NCI-H2107 treated with DMSO at 0.1 percent for 48 hours (cell line): ENCODE data around the gene FBLN2.

Source experiments
- DNase-seq: peaks from one replicate; lab custom pipeline; 2025; ENCODE audit not compliant: unreplicated experiment; lab: John Stamatoyannopoulos, UW

Gene FBLN2

GRCh38 chr3:13565581-13566452 is 16.9 kb downstream of the FBLN2 start:
- no peak for DNase-seq

- no peak for DNase-seq
Measured at GRCh38 chr3:13566453-13566748, 17.5 kb downstream of the FBLN2 start.

DNA sequence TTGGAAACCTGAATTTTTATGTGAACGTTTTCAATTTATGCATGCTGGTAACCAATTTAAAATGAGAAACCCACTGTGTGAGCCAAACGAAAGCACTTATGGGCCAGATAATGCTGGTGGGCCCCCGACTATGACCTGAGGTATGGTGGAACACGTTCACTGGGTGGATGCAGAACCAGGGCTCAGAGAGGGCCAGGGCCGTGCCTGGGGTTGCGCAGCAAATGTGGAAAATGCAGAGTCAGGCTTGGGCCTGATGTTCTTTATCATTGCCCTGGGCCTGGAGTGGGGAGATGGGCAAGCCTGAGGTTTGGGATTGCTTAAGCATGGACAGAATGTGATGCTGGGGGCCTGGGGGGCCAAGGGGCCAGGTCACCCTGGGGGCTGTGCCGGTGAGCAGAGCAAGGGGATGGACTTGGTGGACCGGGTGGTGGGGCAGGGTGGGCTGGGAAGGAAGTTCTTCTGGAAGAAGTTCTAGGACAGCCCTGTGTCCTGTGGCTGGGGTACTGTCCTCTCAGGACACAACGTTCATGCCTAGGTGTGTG is 17.9 kb downstream of the FBLN2 start:
- DNase-seq, result no peak

DNA sequence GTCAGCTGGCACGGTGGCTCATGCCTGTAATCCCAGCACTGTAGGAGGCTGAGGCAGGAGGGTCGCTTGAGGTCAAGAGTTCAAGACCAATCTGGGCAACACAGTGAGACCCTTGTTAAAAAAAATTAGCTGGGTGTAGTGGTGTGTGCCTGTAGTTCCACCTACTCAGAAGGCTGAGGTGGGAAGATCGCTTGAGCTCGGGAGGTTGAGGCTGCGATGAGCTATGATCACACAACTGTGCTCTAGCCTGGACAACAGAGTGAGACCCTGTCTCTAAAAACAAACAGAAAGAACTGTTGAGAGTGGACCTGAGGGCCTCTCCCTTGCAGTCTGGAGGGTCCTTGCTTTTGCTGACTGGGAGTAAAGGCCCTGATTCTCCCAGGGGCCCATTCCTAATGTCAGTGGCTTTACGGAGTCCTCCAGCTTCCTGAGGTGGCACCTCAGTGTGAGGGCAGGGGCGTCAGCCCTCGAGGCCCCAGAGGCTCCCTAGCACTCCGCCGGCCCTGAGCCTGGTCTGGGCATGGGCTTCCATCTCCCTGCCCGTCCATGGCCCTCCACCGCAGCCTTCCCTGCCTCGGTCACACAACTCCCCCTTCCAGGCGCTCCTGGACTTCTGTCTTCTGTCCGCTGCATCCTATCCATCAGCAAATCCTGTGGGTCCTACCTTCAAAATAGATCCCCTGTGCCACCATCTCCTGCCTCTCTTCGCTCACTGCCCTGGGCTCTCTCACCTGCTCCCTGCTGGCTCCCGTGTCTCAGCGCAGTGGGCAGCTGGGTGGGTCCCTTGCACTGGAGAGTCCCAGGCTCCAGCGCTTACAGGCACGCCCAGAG is 19.0 kb downstream of the FBLN2 start:
- no peak for DNase-seq

GRCh38 chr3:13568515-13569028 is 19.6 kb downstream of the FBLN2 start:
- DNase-seq, result no peak

DNA sequence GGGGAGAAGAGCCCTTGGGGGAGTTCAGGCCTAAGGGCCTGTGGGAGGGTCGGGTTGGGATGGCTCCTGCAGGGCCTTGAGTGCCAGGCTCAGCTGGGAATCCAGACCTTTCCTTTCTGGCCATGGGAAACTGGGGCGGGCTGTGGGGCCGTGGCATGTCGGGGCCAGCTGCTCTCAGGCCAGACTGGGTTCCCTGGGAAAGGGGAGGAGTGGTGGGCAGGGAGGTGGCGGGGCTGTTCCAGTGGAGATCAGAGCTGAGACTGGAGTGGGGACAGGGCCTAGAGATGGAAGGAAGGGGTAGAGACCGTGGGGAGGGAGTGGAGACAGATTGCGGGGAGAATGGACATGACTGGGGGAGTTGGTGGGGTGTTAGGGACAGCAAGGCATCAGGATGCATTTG is 20.3 kb downstream of the FBLN2 start:
- no peak for DNase-seq

DNA sequence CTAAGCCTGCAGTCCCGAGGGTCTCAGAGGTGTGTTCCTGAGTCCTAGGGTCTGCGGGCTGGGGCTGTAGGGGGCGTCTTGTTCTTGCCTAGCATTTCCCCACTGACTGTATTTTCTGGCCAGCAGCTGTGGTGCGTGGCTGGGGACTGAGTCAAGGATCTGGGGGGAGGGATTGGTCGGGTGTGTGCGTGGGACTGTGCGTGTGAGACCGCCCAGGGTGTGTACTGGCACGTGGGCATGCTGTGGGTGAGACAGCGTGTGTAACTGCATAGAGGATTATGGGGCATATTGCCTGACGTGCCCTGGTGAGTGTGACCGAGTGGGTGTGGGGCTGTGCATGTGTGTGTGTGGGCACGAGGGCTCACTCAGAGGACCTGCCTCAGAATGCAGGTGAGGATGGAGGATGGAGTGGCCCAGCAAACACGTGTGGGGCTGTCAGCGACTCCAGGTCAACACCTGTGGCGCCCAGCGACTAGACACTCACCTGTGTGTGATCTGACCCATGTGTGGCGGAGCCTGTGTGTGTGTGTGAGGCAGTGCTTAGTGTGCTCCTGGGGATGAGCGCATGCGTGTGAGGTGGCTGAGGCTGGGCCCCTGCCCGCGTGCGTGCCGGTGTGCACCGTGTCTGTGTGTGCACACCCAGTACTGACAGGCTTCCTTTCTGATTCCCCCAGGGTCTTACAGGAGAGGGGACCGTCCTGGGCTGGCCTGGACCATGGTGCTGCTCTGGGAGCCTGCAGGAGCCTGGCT is 20.9 kb downstream of the FBLN2 start:
- DNase-seq, result no peak

GRCh38 chr3:13570391-13571194 is 21.7 kb downstream of the FBLN2 start:
- no peak for DNase-seq

GRCh38 chr3:13571264-13571663 is 22.3 kb downstream of the FBLN2 start:
- no peak for DNase-seq

DNA sequence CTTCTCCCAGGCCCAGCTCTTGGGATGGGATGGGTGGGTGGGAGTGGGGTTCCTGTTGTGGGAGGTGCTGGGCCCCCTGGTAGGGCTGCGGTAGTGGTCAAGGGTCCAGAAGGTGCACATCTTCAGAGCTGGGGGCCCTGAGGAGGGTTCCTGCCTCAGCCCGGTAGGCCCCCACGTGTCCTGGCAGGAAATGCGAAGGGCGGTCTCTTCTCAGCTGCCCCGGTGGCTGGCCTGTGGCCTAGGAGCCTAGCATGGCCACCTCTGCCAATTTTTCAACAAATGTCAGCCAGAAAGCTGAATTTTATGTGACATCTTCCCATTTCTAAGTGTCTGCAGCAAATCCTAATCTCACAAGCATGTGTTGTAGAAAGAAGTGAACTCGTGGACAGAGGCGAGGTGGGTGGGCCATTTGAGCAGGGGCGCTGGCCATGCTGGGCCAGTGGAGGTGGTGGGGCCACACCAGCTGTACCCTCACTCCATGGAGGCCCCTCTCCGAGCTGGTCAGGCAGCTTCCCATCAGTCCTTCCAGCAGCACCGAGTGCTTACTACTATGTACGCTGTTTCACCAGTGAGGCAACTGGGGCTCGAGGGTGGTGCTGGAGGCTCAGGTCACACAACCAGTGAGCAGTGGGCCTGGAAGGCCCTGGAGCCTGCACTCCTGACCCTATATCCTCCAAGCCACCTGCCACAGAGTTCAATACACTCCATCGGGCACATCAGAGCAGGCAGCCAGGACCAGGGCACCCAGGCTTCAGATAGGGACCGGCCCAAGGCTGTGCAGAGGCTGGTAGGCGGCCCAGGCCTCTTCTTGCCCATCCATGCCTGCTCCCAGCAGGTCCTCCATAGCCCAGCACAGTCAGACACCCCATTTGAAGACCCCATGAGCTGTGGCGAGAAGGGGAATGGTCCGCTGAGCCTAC is 23.2 kb downstream of the FBLN2 start:
- no peak for DNase-seq

- DNase-seq, result no peak
Measured at GRCh38 chr3:13572926-13573623, 24.1 kb downstream of the FBLN2 start.

DNA sequence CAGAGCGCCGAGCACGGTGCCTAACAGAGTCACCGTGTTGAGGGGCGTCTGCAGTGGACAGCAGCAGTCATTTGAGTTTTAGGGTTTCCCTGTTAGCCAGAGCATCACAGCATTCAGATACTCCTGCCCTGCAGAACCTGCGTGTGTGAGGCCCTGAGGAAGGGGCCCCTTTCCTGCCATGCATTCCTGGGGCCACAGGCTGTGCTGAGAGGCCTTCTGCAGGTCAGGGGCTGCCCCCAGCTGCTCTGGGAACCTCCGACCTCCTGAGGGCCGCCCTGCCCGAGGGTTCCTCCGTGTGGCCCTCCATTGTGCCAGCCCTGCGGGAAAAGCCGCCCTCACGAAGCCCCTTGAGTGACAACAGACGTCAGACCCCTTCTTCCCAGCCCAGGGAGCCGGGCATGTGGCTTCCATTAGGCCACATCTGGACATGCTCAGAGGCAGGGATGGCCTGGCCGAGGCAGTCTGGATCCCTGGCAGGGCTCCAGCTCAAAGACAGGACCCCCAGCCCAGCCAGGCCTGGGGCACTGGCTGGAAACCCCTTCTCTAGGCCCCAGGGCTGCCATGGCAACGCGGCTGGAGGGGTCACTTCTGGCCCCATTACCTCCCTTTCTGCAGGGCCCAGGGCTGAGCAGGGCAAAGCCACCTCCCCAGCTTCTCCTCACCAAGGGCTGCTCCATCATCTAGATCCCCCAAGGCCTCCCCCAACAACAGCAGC is 25.3 kb downstream of the FBLN2 start:
- no peak for DNase-seq

DNA sequence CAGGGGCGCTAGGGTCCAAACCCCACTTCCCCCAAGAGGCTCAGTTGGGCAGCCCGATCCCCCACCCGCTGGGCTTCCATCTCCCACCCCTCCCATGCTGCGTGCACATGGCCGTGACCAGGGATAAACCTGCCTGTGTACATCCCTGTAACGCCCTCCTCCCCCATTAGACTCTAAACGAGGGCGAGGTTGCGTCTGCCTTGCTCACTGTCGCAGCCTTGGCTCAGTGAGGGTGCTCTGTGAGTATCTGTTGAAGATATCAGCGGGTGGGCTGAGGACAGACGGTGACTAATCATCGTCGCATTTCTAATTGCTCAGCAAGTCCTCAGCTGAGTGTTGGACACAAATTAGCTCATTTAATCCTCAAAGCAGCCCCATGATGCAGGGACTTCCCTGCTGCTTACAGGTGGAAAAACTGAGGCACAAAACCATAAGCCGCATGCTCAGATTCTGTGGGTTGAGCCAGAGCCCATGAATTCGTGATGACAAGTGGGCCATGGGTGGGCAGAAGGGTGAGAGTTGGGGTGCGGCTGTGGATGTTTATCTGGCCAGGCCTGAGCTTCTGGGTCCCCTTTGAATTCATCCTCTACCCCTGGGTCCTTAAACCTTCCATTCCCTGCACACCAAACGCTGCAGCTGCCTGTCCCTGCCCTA is 26.0 kb downstream of the FBLN2 start:
- DNase-seq, result no peak

- no peak for DNase-seq
Measured at GRCh38 chr3:13575459-13576061, 26.6 kb downstream of the FBLN2 start.

DNA sequence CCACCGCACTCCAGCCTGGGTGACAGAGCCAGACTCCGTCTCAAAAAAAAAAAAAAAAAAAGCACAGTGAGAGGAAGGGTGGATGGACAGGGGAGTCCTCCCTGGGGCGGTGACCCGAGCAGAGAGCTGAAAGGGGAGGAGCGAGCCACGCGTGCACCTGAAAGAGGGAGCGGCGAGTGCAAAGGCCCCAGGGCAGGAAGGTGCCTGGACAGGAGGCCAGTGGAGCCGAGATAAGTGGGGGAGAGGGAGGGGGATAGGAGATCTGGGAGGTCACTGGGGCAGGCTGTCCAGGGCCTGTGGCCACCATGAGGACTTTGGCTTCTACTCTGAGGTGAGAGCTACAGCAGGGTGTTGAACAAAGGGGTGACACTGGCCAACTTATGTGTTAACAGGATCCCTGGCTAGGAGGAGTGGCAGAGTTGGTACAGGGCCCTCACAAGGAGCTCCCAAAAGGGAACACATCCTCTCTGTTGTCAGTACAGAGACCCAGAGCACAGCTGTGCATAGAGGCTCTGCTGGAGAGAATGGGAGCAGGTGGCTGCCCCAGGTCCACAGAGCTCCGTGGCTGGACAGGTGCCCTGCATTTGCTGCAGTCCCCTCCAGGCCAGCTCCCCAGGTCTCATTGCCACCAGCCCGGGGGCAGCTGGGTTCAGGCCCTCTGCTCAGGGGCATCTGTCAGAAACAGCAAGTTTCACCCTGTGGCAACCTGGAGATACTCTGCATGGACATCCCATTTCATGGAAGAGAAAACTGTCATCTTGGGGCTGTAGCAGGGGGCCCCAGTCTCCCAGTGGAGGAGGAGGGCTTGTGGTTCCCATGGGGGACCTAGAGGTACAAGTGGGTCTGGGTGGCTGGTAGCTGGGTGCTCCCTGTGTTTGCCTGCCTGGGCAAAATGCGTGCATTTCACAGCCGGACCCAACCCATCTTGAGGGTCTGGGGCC is 28.5 kb downstream of the FBLN2 start:
- DNase-seq, result no peak

GRCh38 chr3:13578251-13578650 is 29.3 kb downstream of the FBLN2 start:
- no peak for DNase-seq
